Fibroblast of villous mesenchyme (primary cell): Measurements from ENCODE around the gene SERPINA3. TPM values are rescaled to one million over a fixed set of nuclear protein-coding genes. Genes with fewer than 3 reads are reported as not detected.

Experiments
- DNase-seq: peaks from one replicate; pipeline ENCODE4 v3.0.0-alpha.2; 2010; ENCODE audit warnings: low read depth
- H3K4me3 ChIP-seq: 2 replicates; pipeline ENCODE4 v1.5.1; 2011; ENCODE audit warnings: low read depth, mild to moderate bottlenecking, low read length
- CTCF ChIP-seq: IDR thresholded peaks from 2 replicates; pipeline ENCODE4 v1.5.1; 2012; ENCODE audit warnings: low read depth, mild to moderate bottlenecking, low read length; ENCODE audit not compliant: insufficient read depth
- total RNA-seq: library from RNA; depleted of rRNA; stranded (reverse); fragments of >200 nt; gene quantifications from 2 replicates; pipeline ENCODE4 v1.2.3, GENCODE V29; 2012

The SERPINA3 gene
- total RNA-seq, result 0.32 TPM in 1 of 2 replicates, not detected in the other

DNA sequence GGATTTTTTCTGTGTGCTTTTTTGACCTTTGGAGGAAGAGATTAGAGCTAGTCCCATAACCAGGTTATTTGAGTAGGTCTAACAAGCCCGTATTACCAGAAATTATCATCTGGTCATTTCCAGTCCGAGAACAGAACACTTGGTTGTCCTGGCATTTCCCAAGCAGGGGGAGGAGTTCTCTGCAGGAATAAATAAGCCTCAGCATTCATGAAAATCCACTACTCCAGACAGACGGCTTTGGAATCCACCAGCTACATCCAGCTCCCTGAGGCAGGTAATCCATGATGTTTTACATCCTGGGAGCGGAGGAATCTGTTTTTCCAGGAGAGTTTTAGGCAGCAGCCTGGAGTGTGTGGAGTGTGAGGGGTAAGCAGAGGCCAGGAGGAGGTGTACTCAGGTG is at the start of gene SERPINA3:
Gene SERPINA3 (plus strand): TSS at position 218 of the 400 bp plus-strand sequence. CDS start 2,051 bp downstream, outside the sequence.
- peak; percentile 19 for DNase-seq
- no peak within 1 kb of the TSS for H3K4me3 ChIP-seq
- TF ChIP-seq CTCF, result no peak

DNA sequence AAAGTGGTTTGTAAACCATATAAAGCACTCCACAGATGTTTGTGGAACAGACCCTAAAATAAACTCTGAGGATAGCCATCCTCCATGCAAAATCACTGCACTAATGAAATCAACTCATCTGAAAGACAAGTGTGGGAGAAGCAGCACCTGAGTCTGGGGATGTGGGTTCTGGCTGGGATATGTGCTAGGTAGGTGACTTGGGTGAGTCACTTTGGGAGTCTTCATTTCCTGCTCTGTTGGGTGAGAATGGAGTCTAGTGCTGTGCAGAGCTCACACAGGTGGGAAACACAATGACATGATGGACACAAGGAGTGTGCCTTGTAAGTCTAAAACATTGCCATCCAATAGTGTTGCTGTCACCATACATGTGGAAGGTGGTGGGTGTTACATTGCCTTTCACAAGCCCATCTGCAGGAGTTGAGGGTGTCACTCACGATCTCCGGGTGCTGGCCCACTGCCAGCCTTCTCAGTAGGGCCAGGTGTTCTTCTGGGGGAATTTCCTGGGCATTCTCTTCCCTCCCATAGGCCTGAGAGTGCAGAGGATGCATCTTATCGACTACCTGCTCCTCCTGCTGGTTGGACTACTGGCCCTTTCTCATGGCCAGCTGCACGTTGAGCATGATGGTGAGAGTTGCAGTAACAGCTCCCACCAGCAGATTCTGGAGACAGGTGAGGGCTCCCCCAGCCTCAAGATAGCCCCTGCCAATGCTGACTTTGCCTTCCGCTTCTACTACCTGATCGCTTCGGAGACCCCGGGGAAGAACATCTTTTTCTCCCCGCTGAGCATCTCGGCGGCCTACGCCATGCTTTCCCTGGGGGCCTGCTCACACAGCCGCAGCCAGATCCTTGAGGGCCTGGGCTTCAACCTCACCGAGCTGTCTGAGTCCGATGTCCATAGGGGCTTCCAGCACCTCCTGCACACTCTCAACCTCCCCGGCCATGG is 49.0 kb upstream of the SERPINA3 start:
- DNase-seq, result no peak
- no peak for TF ChIP-seq CTCF
- no peak overlapping the region for H3K4me3 ChIP-seq

- no peak for DNase-seq
- TF ChIP-seq CTCF, result no peak
- H3K4me3 ChIP-seq, result no peak overlapping the region
Observed at GRCh38 chr14:94564381-94564780, 47.8 kb upstream of the SERPINA3 start.

GRCh38 chr14:94568186-94568585 is 44.0 kb upstream of the SERPINA3 start:
- DNase-seq, result no peak
- no peak for TF ChIP-seq CTCF

GRCh38 chr14:94569381-94570001 is 42.7 kb upstream of the SERPINA3 start:
- no peak overlapping the region for H3K4me3 ChIP-seq
- no peak for TF ChIP-seq CTCF
- DNase-seq, result no peak

More at GRCh38 chr14:94568186-94568585, 44.0 kb upstream of the SERPINA3 start:
- H3K4me3 ChIP-seq, result no peak overlapping the region

- no peak for DNase-seq
- TF ChIP-seq CTCF, result no peak
- no peak overlapping the region for H3K4me3 ChIP-seq
Observed at GRCh38 chr14:94570002-94570400, 42.2 kb upstream of the SERPINA3 start.
